Urinary bladder (tissue), 4 donors: ENCODE data around the gene CARD18. TPM values are rescaled to one million over a fixed set of nuclear protein-coding genes. Genes with fewer than 3 reads are reported as not detected.
"Not testable (repeated sequence)": the region's sequence is repeated elsewhere in the genome, so short reads cannot be mapped to it uniquely, and the experiment has no call there.

ENCODE experiments used
- DNase-seq: peaks from one replicate; pipeline ENCODE4 v3.0.0-alpha.2; 2015; ENCODE audit errors: extremely low spot score
- H3K27ac ChIP-seq: one replicate; pipeline ENCODE4 v1.5.1; 2013; ENCODE audit warnings: low read depth, mild to moderate bottlenecking, moderate library complexity
- H3K36me3 ChIP-seq: one replicate; pipeline ENCODE4 v1.6.1; 2013; ENCODE audit warnings: mild to moderate bottlenecking, moderate library complexity; ENCODE audit not compliant: insufficient read depth
- H3K4me1 ChIP-seq: one replicate; pipeline ENCODE4 v1.6.1; 2013; ENCODE audit warnings: mild to moderate bottlenecking, moderate library complexity; ENCODE audit not compliant: insufficient read depth
- H3K4me3 ChIP-seq: one replicate; pipeline ENCODE4 v1.5.1; 2013; ENCODE audit warnings: low read depth, low read length
- whole genome bisulfite sequencing: extraction: QIAGEN DNeasy Blood & Tissue Kit; methylation state at CpG from one replicate; pipeline ENCODE4 v1.1.7; 2013; 5-methylcytosine and 5-hydroxymethylcytosine counted together
- polyA plus RNA-seq: library from polyadenylated mRNA; stranded (reverse); fragments of 200-250 nt; gene quantifications from one replicate; pipeline ENCODE4 v1.2.3, GENCODE V29; 2013
- total RNA-seq: library from RNA; depleted of rRNA; stranded (reverse); fragments of >200 nt; gene quantifications from one replicate; pipeline ENCODE4 v1.2.3, GENCODE V29; 2014
- donor health status: healthy with polysubstance abuse.
- donor health status: healthy.

CARD18 gene
- total and polyA plus RNA-seq, 2 donors, result not detected

GRCh38 chr11:105109855-105110687 is 29.5 kb downstream of the CARD18 start:
- Histone ChIP-seq H3K36me3 (no peaks in the 10 kb centered on the region), H3K4me1 (no peaks in the 10 kb centered on the region), H3K27ac (no peak overlapping the region), H3K4me3 (no peak overlapping the region)
- no peak for DNase-seq
- WGBS, result 55% methylated on average over 8 of the region's 8 CpGs

GRCh38 chr11:105109321-105109720 is 30.2 kb downstream of the CARD18 start:
- no peak overlapping the region for H3K27ac ChIP-seq
- no peak for DNase-seq
- no peaks in the 10 kb centered on the region for H3K4me1 ChIP-seq
- WGBS, result 87% methylated on average over 1 of the region's 1 CpG
- H3K36me3 ChIP-seq, result no peaks in the 10 kb centered on the region
- H3K4me3 ChIP-seq, result no peak overlapping the region

- WGBS, result 90% methylated on average over 1 of the region's 1 CpG
- Histone ChIP-seq H3K4me3 (no peak overlapping the region), H3K27ac (no peak overlapping the region), H3K4me1 (no peaks in the 10 kb centered on the region), H3K36me3 (no peaks in the 10 kb centered on the region)
- no peak for DNase-seq
Measured at GRCh38 chr11:105108247-105108646, 31.3 kb downstream of the CARD18 start.

- H3K4me1 ChIP-seq, H3K4me3 ChIP-seq, H3K36me3 ChIP-seq, H3K27ac ChIP-seq, DNase-seq: not testable (repeated sequence)
- WGBS, result 75% methylated on average over 8 of the region's 8 CpGs
Measured at GRCh38 chr11:105107226-105107825, 32.2 kb downstream of the CARD18 start.

GRCh38 chr11:105106140-105106539 is 33.4 kb downstream of the CARD18 start:
- Histone ChIP-seq H3K4me3 (no peak overlapping the region), H3K27ac (no peak overlapping the region), H3K4me1 (no peaks in the 10 kb centered on the region), H3K36me3 (no peaks in the 10 kb centered on the region)
- WGBS, result 81% methylated on average over 1 of the region's 1 CpG
- DNase-seq, result no peak

- Histone ChIP-seq H3K27ac (no peak overlapping the region), H3K4me1 (no peaks in the 10 kb centered on the region), H3K36me3 (no peaks in the 10 kb centered on the region), H3K4me3 (no peak overlapping the region)
- no peak for DNase-seq
- 45% methylated on average over 1 of the region's 1 CpG for WGBS
Measured at GRCh38 chr11:105104292-105104691, 35.3 kb downstream of the CARD18 start.

- H3K27ac ChIP-seq, result no peak overlapping the region
- H3K36me3 ChIP-seq, result no peaks in the 10 kb centered on the region
- H3K4me1 ChIP-seq, result no peaks in the 10 kb centered on the region
- H3K4me3 ChIP-seq, result no peak overlapping the region
- no peak for DNase-seq
Measured at GRCh38 chr11:105103336-105103735, 36.2 kb downstream of the CARD18 start.

- not testable (repeated sequence) for H3K4me3 ChIP-seq, H3K36me3 ChIP-seq, H3K27ac ChIP-seq, H3K4me1 ChIP-seq, DNase-seq
- 74% methylated on average over 2 of the region's 3 CpGs for WGBS
Measured at GRCh38 chr11:105102079-105102581, 37.4 kb downstream of the CARD18 start.

GRCh38 chr11:105100981-105101630 is 38.5 kb downstream of the CARD18 start:
- no peak for DNase-seq
- Histone ChIP-seq H3K4me1 (no peaks in the 10 kb centered on the region), H3K4me3 (no peak overlapping the region), H3K36me3 (no peaks in the 10 kb centered on the region), H3K27ac (no peak overlapping the region)
- 80% methylated on average over 2 of the region's 2 CpGs for WGBS

- H3K27ac ChIP-seq, result no peak overlapping the region
- H3K4me1 ChIP-seq, result no peaks in the 10 kb centered on the region
- WGBS, result 77% methylated on average over 7 of the region's 7 CpGs
- no peak for DNase-seq
- no peak overlapping the region for H3K4me3 ChIP-seq
- H3K36me3 ChIP-seq, result no peaks in the 10 kb centered on the region
Measured at GRCh38 chr11:105100206-105100605, 39.4 kb downstream of the CARD18 start.

GRCh38 chr11:105099594-105099993 is 40.0 kb downstream of the CARD18 start:
- 91% methylated on average over 2 of the region's 2 CpGs for WGBS
- H3K27ac ChIP-seq, H3K4me3 ChIP-seq, H3K4me1 ChIP-seq, DNase-seq, H3K36me3 ChIP-seq: not testable (repeated sequence)

- H3K36me3 ChIP-seq, result peaks cover 1% of the 10 kb centered on the region
- 49% methylated on average over 9 of the region's 9 CpGs for WGBS
- H3K4me1 ChIP-seq, result no peaks in the 10 kb centered on the region
- no peak overlapping the region for H3K27ac ChIP-seq
- DNase-seq, result no peak
- H3K4me3 ChIP-seq, result no peak overlapping the region
Measured at GRCh38 chr11:105092256-105093239, 47.0 kb downstream of the CARD18 start.
